Upper lobe of right lung (tissue), 1 donor: ENCODE results near the gene PRKN. TPM values are rescaled to one million over a fixed set of nuclear protein-coding genes. Genes with fewer than 3 reads are reported as not detected.

Source experiments
- ATAC-seq: fragments of 200-7000 bp; cut with Tn5 transposase; one replicate; pipeline ENCODE4 v1.9.1; 2020; ENCODE audit warnings: mild to moderate bottlenecking, moderate library complexity
- DNase-seq: peaks from one replicate; pipeline ENCODE4 v3.0.0-alpha.2; 2020
- H3K27ac ChIP-seq: fragments of 200-600 bp; one replicate; pipeline ENCODE4 v1.8.0; 2022
- H3K27me3 ChIP-seq: fragments of 200-600 bp; one replicate; pipeline ENCODE4 v1.8.0; 2022; ENCODE audit warnings: mild to moderate bottlenecking
- H3K36me3 ChIP-seq: fragments of 200-600 bp; one replicate; pipeline ENCODE4 v1.8.0; 2022
- H3K4me1 ChIP-seq: fragments of 200-600 bp; one replicate; pipeline ENCODE4 v1.8.0; 2022
- H3K4me3 ChIP-seq: fragments of 200-600 bp; one replicate; pipeline ENCODE4 v1.8.0; 2022; ENCODE audit warnings: mild to moderate bottlenecking
- H3K9me3 ChIP-seq: fragments of 200-600 bp; one replicate; pipeline ENCODE4 v1.8.0; 2022
- CTCF ChIP-seq: fragments of 200-600 bp; IDR thresholded peaks from one replicate; pipeline ENCODE4 v1.8.0; 2022; ENCODE audit warnings: antibody characterized with exemption
- intact Hi-C: fragments of 100-400 bp; cut with DNase I; formaldehyde crosslinking; loops from one replicate; pipeline ENCODE4 v1.11.0; 2022
- total RNA-seq: library from RNA; stranded (reverse); fragmentation: NEBNext Ultra II Directional; extraction: Animal tissue kit (Norgen Biotek cat#: 25700); gene quantifications from one replicate; pipeline ENCODE4 v1.2.1, GENCODE V29; 2021
- donor health status: DM: no; HTN: yes; CAD: no; lungs with severe emphysema.

Gene PRKN
- total RNA-seq, 1 donor from 2014 or later, result 2.7 TPM

GRCh38 chr6:162730502-162730901 is 2.9 kb upstream of the PRKN start:
- no peak for TF ChIP-seq CTCF
- intact Hi-C loops, result no loop called here
- ATAC-seq, result no peak
- Histone ChIP-seq H3K27me3 (no peaks in the 10 kb centered on the region), H3K9me3 (no peaks in the 10 kb centered on the region), H3K36me3 (no peaks in the 10 kb centered on the region), H3K4me3 (no peak overlapping the region), H3K27ac (no peak overlapping the region), H3K4me1 (no peaks in the 10 kb centered on the region)
- no peak for DNase-seq

GRCh38 chr6:162728706-162729105 is 1.1 kb upstream of the PRKN start:
- ATAC-seq, result no peak
- intact Hi-C loops, result no loop called here

GRCh38 chr6:162728197-162728596 is 631 bp upstream of the PRKN start:
- H3K27ac ChIP-seq, result peak overlapping the region; percentile 88
- H3K36me3 ChIP-seq, result no peaks in the 10 kb centered on the region
- ATAC-seq (no peak), DNase-seq (no peak)
- H3K27me3 ChIP-seq, result no peaks in the 10 kb centered on the region
- no peaks in the 10 kb centered on the region for H3K9me3 ChIP-seq
- H3K4me3 ChIP-seq, result peak overlapping the region; percentile 87
- TF ChIP-seq CTCF, result no peak
- H3K4me1 ChIP-seq, result no peaks in the 10 kb centered on the region
- intact Hi-C loops, result no loop called here

More at GRCh38 chr6:162728706-162729105, 1.1 kb upstream of the PRKN start:
- H3K4me3 ChIP-seq, result no peak overlapping the region
- DNase-seq, result no peak
- no peaks in the 10 kb centered on the region for H3K4me1 ChIP-seq
- TF ChIP-seq CTCF, result no peak
- peak overlapping the region; percentile 88 for H3K27ac ChIP-seq
- no peaks in the 10 kb centered on the region for H3K36me3 ChIP-seq
- no peaks in the 10 kb centered on the region for H3K9me3 ChIP-seq
- no peaks in the 10 kb centered on the region for H3K27me3 ChIP-seq

GRCh38 chr6:162726947-162727321 is 632 bp downstream of the PRKN start:
- peak; percentile 2 for ATAC-seq
- H3K27ac ChIP-seq, result peak overlapping the region; percentile 88
- intact Hi-C loops, result no loop called here

GRCh38 chr6:162722633-162723032 is 4.9 kb downstream of the PRKN start:
- intact Hi-C loops, result no loop called here
- Histone ChIP-seq H3K4me3 (no peak overlapping the region), H3K9me3 (no peaks in the 10 kb centered on the region), H3K27ac (no peak overlapping the region), H3K36me3 (no peaks in the 10 kb centered on the region), H3K27me3 (no peaks in the 10 kb centered on the region), H3K4me1 (no peaks in the 10 kb centered on the region)
- no peak for DNase-seq
- TF ChIP-seq CTCF, result no peak
- no peak for ATAC-seq

More at GRCh38 chr6:162726947-162727321, 632 bp downstream of the PRKN start:
- Histone ChIP-seq H3K4me1 (no peaks in the 10 kb centered on the region), H3K4me3 (peak overlapping the region; percentile 87), H3K36me3 (no peaks in the 10 kb centered on the region), H3K9me3 (no peaks in the 10 kb centered on the region), H3K27me3 (no peaks in the 10 kb centered on the region)
- no peak for TF ChIP-seq CTCF
- no peak for DNase-seq

GRCh38 chr6:162722226-162722625 is 5.3 kb downstream of the PRKN start:
- no peak for DNase-seq
- no peaks in the 10 kb centered on the region for H3K4me1 ChIP-seq
- H3K27ac ChIP-seq, result no peak overlapping the region
- H3K27me3 ChIP-seq, result no peaks in the 10 kb centered on the region
- no peak for ATAC-seq
- TF ChIP-seq CTCF, result no peak
- intact Hi-C loops, result no loop called here
- no peak overlapping the region for H3K4me3 ChIP-seq
- no peaks in the 10 kb centered on the region for H3K36me3 ChIP-seq
- H3K9me3 ChIP-seq, result no peaks in the 10 kb centered on the region
